ENCODE measurements around the gene GBX1. TPM values are rescaled to one million over a fixed set of nuclear protein-coding genes. Genes with fewer than 3 reads are reported as not detected.
A peak's percentile ranks its signal among the peaks of the same experiment; 100 is the strongest.

The GBX1 gene
- total RNA-seq, 1 experiment from 2014 or later = not detected

- Histone ChIP-seq H2BK5ac (ENCODE audit: insufficient read length, low read length) (no peak overlapping the region), H3K23me2 (ENCODE audit: insufficient read length, low read depth, low read length, poor library complexity, severe bottlenecking) (no peaks in the 10 kb centered on the region), H3K4me1 (ENCODE audit: insufficient read depth, low read length) (peaks cover 7% of the 10 kb centered on the region; the same call in 1 of the 2 replicates), H3K23ac (ENCODE audit: insufficient read length, low read depth, low read length) (no peak overlapping the region), H3K4me2 (ENCODE audit: insufficient read depth, insufficient read length, low read length) (no peak overlapping the region), H3K56ac (ENCODE audit: insufficient read length, low read depth, low read length) (no peak overlapping the region), H3K27me3 (ENCODE audit: insufficient read depth, low read length) (no peaks in the 10 kb centered on the region), H2BK12ac (ENCODE audit: insufficient read length, low read depth, low read length) (no peak overlapping the region), H3K9ac (ENCODE audit: extremely low read depth, insufficient read length, low read length) (no peak overlapping the region), H2BK20ac (ENCODE audit: low read depth, low read length, poor library complexity, severe bottlenecking) (no peak overlapping the region), H2AK5ac (ENCODE audit: insufficient read length, low read length) (no peak overlapping the region), H4K5ac (ENCODE audit: insufficient read length, low read depth, low read length) (no peak overlapping the region), H3K79me2 (ENCODE audit: insufficient read depth, low read length) (peaks cover 4% of the 10 kb centered on the region; the same call in 1 of the 2 replicates), H3K14ac (ENCODE audit: insufficient read depth, low read length) (no peak overlapping the region), H3K79me1 (ENCODE audit: insufficient read depth, low read depth, low read length, poor library complexity, severe bottlenecking) (peaks cover 3% of the 10 kb centered on the region), H3K27ac (ENCODE audit: insufficient read length, low read depth, low read length) (no peak overlapping the region), H2BK15ac (ENCODE audit: low read depth, low read length) (no peak overlapping the region), H3K18ac (ENCODE audit: insufficient read length, low read depth, low read length) (no peak overlapping the region), H2AFZ (ENCODE audit: low read length) (no peak overlapping the region), H4K91ac (ENCODE audit: insufficient read length, low read depth, low read length) (no peak overlapping the region), H3K9me3 (ENCODE audit: control insufficient read depth, low read depth, low read length) (no peaks in the 10 kb centered on the region), H4K20me1 (ENCODE audit: control insufficient read depth, insufficient read depth, insufficient read length) (no peaks in the 10 kb centered on the region), H4K8ac (replicated peaks; ENCODE audit: insufficient read length, low read depth, low read length) (no peak overlapping the region), H3K4ac (ENCODE audit: low read depth, low read length) (no peak overlapping the region), H2BK120ac (ENCODE audit: low read depth, low read length, poor library complexity, severe bottlenecking) (no peak overlapping the region), H3T11ph (ENCODE audit: low read length) (no peak overlapping the region)
- Mint-ChIP-seq H3K9me3 (no peaks in the 10 kb centered on the region), H3K4me1 (peaks cover 24 to 28% of the 10 kb centered on the region in 2 experiments), H3K4me3 (peak overlapping the region in 1 of 2 experiments; percentile 53; a peak in 2 of 5 replicates), H3K27me3 (ENCODE audit: low read depth) (no peaks in the 10 kb centered on the region; the same call in none of the 2 replicates), H3K27ac (peak overlapping the region in 2 of 3 experiments; percentile 23 to 91; a peak in 3 of 7 replicates), H3K36me3 (ENCODE audit: insufficient read depth in 1 of 3, low read depth in 3 of 3) (peaks cover 0 to 4% (median 2%) of the 10 kb centered on the region in 3 experiments; a peak in 4 of 7 replicates)
- no CpG with 5 or more reads among the region's 11 CpGs for WGBS (ENCODE audit: extremely low coverage, insufficient read length, low lambda C conversion rate)
- no peak for DNase-seq
- no peak for TF ChIP-seq CTCF (conservative IDR thresholded peaks at IDR 0.05)
Measured at GRCh38 chr7:151110236-151110940, 57.1 kb downstream of the GBX1 start.
